WTC11 (cell line): ENCODE data around the gene CHKA. TPM values are rescaled to one million over a fixed set of nuclear protein-coding genes. Genes with fewer than 3 reads are reported as not detected.

Experiments
- ATAC-seq: fragments of 200-7000 bp; cut with Tn5 transposase; 2 replicates; pipeline ENCODE4 v1.10.0; 2021; ENCODE audit warnings: mild to moderate bottlenecking, moderate library complexity
- CTCF ChIA-PET: fragments of 300-600 bp; sonication (Branson Sonifier 250); formaldehyde crosslinking; loops from one replicate; lab custom pipeline; 2021; ENCODE audit warnings: antibody characterized with exemption; lab: Charles Lee
- POLR2A ChIA-PET: fragments of 350-600 bp; sonication (Branson Sonifier 250); formaldehyde crosslinking; loops from one replicate; lab custom pipeline; 2021; ENCODE audit warnings: antibody characterized with exemption; lab: Charles Lee
- DNase-seq: peaks from one replicate; pipeline ENCODE4 v3.0.0; 2021; ENCODE audit warnings: low spot score
- H3K27ac Mint-ChIP-seq: 2 replicates; pipeline ENCODE4 v1.8.0; 2021; ENCODE audit warnings: mixed read lengths
- H3K27me3 Mint-ChIP-seq: 2 replicates; pipeline ENCODE4 v1.8.0; 2021; ENCODE audit warnings: low read depth, mild to moderate bottlenecking, moderate library complexity, mixed read lengths
- H3K36me3 Mint-ChIP-seq: 2 replicates; pipeline ENCODE4 v1.8.0; 2021; ENCODE audit warnings: mixed read lengths
- H3K4me1 Mint-ChIP-seq: 2 replicates; pipeline ENCODE4 v1.8.0; 2022; ENCODE audit warnings: mixed read lengths
- H3K4me3 Mint-ChIP-seq: 2 replicates; pipeline ENCODE4 v1.8.0; 2021; ENCODE audit warnings: mild to moderate bottlenecking, moderate library complexity, mixed read lengths
- H3K9me3 Mint-ChIP-seq: 2 replicates; pipeline ENCODE4 v1.8.0; 2021; ENCODE audit warnings: mixed read lengths
- ATF1 ChIP-seq: sonication (generic); formaldehyde crosslinking; IDR thresholded peaks from 2 replicates; pipeline ENCODE4 v1.8.1; 2023; ENCODE audit warnings: mild to moderate bottlenecking, moderate library complexity, missing genetic modification reagents
- E2F4 ChIP-seq: sonication (generic); formaldehyde crosslinking; IDR thresholded peaks from 2 replicates; pipeline ENCODE4 v1.8.1; 2022; ENCODE audit warnings: low read depth, mild to moderate bottlenecking, moderate library complexity, missing genetic modification reagents, borderline replicate concordance
- GABPB1 ChIP-seq: sonication (generic); formaldehyde crosslinking; IDR thresholded peaks from 2 replicates; pipeline ENCODE4 v1.8.1; 2023; ENCODE audit warnings: mild to moderate bottlenecking, missing genetic modification reagents
- JAZF1 ChIP-seq: fragments of 250-450 bp; sonication (Bioruptor Pico); IDR thresholded peaks from 2 replicates; pipeline ENCODE4 v1.9.0; 2021; ENCODE audit warnings: moderate library complexity, mild to moderate bottlenecking, inconsistent platforms
- NFATC4 ChIP-seq: fragments of 250-450 bp; sonication (Bioruptor Pico); IDR thresholded peaks from 2 replicates; pipeline ENCODE4 v1.9.0; 2021; ENCODE audit warnings: mild to moderate bottlenecking
- NR1H2 ChIP-seq: sonication (generic); formaldehyde crosslinking; IDR thresholded peaks from 2 replicates; pipeline ENCODE4 v1.9.0; 2021; ENCODE audit warnings: mild to moderate bottlenecking, moderate library complexity, missing genetic modification reagents
- PREB ChIP-seq: sonication (generic); formaldehyde crosslinking; IDR thresholded peaks from 2 replicates; pipeline ENCODE4 v1.8.1; 2022; ENCODE audit warnings: mild to moderate bottlenecking, missing genetic modification reagents, moderate library complexity, borderline replicate concordance
- RELA ChIP-seq: sonication (generic); formaldehyde crosslinking; IDR thresholded peaks from 2 replicates; pipeline ENCODE4 v1.8.1; 2022; ENCODE audit warnings: missing genetic modification reagents, mild to moderate bottlenecking, borderline replicate concordance
- RORB ChIP-seq: fragments of 250-450 bp; sonication (Bioruptor Pico); IDR thresholded peaks from 2 replicates; pipeline ENCODE4 v1.9.0; 2021; ENCODE audit warnings: mild to moderate bottlenecking
- SMAD4 ChIP-seq: sonication (generic); formaldehyde crosslinking; IDR thresholded peaks from 2 replicates; pipeline ENCODE4 v1.8.0; 2022; ENCODE audit warnings: mild to moderate bottlenecking, missing genetic modification reagents
- SP1 ChIP-seq: sonication (generic); formaldehyde crosslinking; conservative IDR thresholded peaks from 2 replicates; pipeline ENCODE4 v1.8.1; 2022; ENCODE audit warnings: missing genetic modification reagents
- TEAD1 ChIP-seq: sonication (generic); formaldehyde crosslinking; IDR thresholded peaks from 2 replicates; pipeline ENCODE4 v1.8.0; 2022; ENCODE audit warnings: mild to moderate bottlenecking, missing genetic modification reagents
- TEAD4 ChIP-seq: sonication (generic); formaldehyde crosslinking; IDR thresholded peaks from 2 replicates; pipeline ENCODE4 v1.8.0; 2022; ENCODE audit warnings: mild to moderate bottlenecking, missing genetic modification reagents
- ZBTB21 ChIP-seq: sonication (generic); formaldehyde crosslinking; IDR thresholded peaks from 2 replicates; pipeline ENCODE4 v1.8.1; 2023; ENCODE audit warnings: mild to moderate bottlenecking, missing genetic modification reagents, borderline replicate concordance
- ZNF263 ChIP-seq: sonication (generic); formaldehyde crosslinking; IDR thresholded peaks from 2 replicates; pipeline ENCODE4 v1.8.1; 2022; ENCODE audit warnings: low read depth, mild to moderate bottlenecking, moderate library complexity, missing genetic modification reagents
- ZSCAN18 ChIP-seq: fragments of 250-450 bp; sonication (Bioruptor Pico); IDR thresholded peaks from 2 replicates; pipeline ENCODE4 v2.1.2; 2022; ENCODE audit warnings: mild to moderate bottlenecking, moderate library complexity
- total RNA-seq: library from RNA; stranded (reverse); gene quantifications from 3 replicates; pipeline ENCODE4 v1.2.3, GENCODE V29; 2021
- TF ChIP-seq, protein P1 (sequence below): fragments of 250-450 bp; sonication (Bioruptor Pico); IDR thresholded peaks from 2 replicates; pipeline ENCODE4 v1.9.0; 2021; ENCODE audit warnings: mild to moderate bottlenecking
- TF ChIP-seq, protein P2 (sequence below): sonication (generic); formaldehyde crosslinking; IDR thresholded peaks from 2 replicates; pipeline ENCODE4 v1.8.1; 2023; ENCODE audit warnings: mild to moderate bottlenecking, missing genetic modification reagents
- TF ChIP-seq, protein P3 (sequence below): sonication (generic); formaldehyde crosslinking; conservative IDR thresholded peaks from 2 replicates; pipeline ENCODE4 v1.8.1; 2023; ENCODE audit warnings: mild to moderate bottlenecking, low read depth, missing genetic modification reagents, moderate library complexity
- TF ChIP-seq, protein P4 (sequence below): sonication (generic); formaldehyde crosslinking; IDR thresholded peaks from 2 replicates; pipeline ENCODE4 v1.8.1; 2023; ENCODE audit warnings: mild to moderate bottlenecking, missing genetic modification reagents, moderate library complexity

The CHKA gene
- total RNA-seq, 1 experiment from 2014 or later = 76.1 TPM

DNA sequence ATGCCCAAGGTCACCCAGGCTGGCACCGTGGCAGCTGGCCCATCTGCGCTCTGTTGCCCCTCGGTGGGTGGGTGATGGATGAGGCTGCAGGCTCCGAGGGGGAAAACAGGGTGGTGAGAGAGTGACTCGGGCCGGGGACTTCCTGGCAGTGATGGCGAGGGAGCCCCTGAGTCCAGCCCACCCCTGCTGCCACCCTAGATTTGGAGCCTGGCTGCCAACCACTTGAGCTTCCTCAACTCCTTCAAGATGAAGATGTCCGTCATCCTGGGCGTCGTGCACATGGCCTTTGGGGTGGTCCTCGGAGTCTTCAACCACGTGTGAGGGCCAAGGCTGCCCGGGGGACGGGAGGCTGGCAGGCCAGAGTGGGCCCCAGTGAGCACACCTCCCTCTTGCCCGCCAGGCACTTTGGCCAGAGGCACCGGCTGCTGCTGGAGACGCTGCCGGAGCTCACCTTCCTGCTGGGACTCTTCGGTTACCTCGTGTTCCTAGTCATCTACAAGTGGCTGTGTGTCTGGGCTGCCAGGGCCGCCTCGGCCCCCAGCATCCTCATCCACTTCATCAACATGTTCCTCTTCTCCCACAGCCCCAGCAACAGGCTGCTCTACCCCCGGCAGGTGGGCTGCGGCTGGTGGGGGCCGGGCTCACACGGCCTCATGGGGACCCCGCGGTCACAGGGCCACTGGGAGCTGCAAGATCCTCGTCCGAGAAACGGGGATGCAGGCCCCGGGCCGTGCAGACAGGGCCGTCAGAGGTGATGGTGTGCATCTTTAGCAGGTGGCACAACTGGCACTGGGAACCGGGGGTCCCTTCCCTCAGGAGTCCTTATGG lies 72.3 kb downstream of the CHKA start (continued):
- TF ChIP-seq, protein P1, sequence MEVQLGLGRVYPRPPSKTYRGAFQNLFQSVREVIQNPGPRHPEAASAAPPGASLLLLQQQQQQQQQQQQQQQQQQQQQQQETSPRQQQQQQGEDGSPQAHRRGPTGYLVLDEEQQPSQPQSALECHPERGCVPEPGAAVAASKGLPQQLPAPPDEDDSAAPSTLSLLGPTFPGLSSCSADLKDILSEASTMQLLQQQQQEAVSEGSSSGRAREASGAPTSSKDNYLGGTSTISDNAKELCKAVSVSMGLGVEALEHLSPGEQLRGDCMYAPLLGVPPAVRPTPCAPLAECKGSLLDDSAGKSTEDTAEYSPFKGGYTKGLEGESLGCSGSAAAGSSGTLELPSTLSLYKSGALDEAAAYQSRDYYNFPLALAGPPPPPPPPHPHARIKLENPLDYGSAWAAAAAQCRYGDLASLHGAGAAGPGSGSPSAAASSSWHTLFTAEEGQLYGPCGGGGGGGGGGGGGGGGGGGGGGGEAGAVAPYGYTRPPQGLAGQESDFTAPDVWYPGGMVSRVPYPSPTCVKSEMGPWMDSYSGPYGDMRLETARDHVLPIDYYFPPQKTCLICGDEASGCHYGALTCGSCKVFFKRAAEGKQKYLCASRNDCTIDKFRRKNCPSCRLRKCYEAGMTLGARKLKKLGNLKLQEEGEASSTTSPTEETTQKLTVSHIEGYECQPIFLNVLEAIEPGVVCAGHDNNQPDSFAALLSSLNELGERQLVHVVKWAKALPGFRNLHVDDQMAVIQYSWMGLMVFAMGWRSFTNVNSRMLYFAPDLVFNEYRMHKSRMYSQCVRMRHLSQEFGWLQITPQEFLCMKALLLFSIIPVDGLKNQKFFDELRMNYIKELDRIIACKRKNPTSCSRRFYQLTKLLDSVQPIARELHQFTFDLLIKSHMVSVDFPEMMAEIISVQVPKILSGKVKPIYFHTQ = no peak
- no peak for TF ChIP-seq TEAD1 (CRISPR knock-in tag)
- TF ChIP-seq E2F4 = no peak
- no peak for TF ChIP-seq ZBTB21 (CRISPR knock-in tag)
- TF ChIP-seq SMAD4 (CRISPR knock-in tag) = no peak

DNA sequence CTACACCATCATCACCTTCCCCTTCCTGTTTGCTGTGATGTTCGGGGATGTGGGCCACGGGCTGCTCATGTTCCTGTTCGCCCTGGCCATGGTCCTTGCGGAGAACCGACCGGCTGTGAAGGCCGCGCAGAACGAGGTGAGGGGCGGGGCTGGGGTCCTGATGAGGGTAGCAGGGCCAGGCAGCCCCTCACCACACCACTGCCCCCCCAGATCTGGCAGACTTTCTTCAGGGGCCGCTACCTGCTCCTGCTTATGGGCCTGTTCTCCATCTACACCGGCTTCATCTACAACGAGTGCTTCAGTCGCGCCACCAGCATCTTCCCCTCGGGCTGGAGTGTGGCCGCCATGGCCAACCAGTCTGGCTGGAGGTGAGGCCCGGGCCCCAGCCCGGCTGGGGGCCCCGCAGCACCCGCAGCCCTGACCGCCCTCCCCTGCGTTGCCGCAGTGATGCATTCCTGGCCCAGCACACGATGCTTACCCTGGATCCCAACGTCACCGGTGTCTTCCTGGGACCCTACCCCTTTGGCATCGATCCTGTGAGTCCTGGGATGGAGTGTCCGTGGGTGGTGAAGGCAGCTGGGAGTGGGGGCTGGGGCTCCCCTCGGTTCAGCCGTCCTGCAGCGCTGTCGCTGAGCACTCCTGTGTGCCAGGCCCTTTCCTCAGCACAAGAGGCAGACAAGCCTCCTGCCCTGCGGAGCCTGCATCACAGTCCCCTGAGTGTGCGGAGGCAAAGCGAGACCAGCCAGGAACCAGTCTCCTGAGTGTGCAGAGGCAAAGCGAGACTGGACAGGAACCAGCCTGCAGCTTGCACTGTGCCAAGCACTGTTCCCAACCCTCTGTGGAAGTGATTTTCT lies 73.5 kb downstream of the CHKA start:
- ChIA-PET CTCF (interaction anchor here (1.1 kb wide), 1 partner anchor 11 kb away, joined by 3 read pairs; no protein-coding TSS in a partner anchor), POLR2A (no interaction called here)
- Mint-ChIP-seq H3K4me1 (peaks cover 6% of the 10 kb centered on the region), H3K9me3 (no peaks in the 10 kb centered on the region), H3K27me3 (no peaks in the 10 kb centered on the region), H3K4me3 (no peak overlapping the region), H3K27ac (no peak overlapping the region), H3K36me3 (0 out of 2 replicates have a peak, but pooled peaks cover 2% of the 10 kb centered on the region)
- no peak for DNase-seq
- ATAC-seq = no peak
- TF ChIP-seq, protein P2, sequence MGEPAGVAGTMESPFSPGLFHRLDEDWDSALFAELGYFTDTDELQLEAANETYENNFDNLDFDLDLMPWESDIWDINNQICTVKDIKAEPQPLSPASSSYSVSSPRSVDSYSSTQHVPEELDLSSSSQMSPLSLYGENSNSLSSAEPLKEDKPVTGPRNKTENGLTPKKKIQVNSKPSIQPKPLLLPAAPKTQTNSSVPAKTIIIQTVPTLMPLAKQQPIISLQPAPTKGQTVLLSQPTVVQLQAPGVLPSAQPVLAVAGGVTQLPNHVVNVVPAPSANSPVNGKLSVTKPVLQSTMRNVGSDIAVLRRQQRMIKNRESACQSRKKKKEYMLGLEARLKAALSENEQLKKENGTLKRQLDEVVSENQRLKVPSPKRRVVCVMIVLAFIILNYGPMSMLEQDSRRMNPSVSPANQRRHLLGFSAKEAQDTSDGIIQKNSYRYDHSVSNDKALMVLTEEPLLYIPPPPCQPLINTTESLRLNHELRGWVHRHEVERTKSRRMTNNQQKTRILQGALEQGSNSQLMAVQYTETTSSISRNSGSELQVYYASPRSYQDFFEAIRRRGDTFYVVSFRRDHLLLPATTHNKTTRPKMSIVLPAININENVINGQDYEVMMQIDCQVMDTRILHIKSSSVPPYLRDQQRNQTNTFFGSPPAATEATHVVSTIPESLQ = no peak
- TF ChIP-seq NR1H2 (CRISPR knock-in tag) = no peak
- TF ChIP-seq ATF1 = no peak
- TF ChIP-seq, protein P3, sequence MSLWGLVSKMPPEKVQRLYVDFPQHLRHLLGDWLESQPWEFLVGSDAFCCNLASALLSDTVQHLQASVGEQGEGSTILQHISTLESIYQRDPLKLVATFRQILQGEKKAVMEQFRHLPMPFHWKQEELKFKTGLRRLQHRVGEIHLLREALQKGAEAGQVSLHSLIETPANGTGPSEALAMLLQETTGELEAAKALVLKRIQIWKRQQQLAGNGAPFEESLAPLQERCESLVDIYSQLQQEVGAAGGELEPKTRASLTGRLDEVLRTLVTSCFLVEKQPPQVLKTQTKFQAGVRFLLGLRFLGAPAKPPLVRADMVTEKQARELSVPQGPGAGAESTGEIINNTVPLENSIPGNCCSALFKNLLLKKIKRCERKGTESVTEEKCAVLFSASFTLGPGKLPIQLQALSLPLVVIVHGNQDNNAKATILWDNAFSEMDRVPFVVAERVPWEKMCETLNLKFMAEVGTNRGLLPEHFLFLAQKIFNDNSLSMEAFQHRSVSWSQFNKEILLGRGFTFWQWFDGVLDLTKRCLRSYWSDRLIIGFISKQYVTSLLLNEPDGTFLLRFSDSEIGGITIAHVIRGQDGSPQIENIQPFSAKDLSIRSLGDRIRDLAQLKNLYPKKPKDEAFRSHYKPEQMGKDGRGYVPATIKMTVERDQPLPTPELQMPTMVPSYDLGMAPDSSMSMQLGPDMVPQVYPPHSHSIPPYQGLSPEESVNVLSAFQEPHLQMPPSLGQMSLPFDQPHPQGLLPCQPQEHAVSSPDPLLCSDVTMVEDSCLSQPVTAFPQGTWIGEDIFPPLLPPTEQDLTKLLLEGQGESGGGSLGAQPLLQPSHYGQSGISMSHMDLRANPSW (CRISPR knock-in tag) = no peak
- TF ChIP-seq, protein P4, sequence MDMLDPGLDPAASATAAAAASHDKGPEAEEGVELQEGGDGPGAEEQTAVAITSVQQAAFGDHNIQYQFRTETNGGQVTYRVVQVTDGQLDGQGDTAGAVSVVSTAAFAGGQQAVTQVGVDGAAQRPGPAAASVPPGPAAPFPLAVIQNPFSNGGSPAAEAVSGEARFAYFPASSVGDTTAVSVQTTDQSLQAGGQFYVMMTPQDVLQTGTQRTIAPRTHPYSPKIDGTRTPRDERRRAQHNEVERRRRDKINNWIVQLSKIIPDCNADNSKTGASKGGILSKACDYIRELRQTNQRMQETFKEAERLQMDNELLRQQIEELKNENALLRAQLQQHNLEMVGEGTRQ = no peak
- TF ChIP-seq NFATC4 (CRISPR knock-in tag) = no peak
- no peak for TF ChIP-seq SP1
- no peak for TF ChIP-seq TEAD4
- no peak for TF ChIP-seq ZNF263
- TF ChIP-seq ZSCAN18 (CRISPR knock-in tag) = no peak
- TF ChIP-seq PREB (CRISPR knock-in tag) = no peak
- TF ChIP-seq JAZF1 = no peak
- TF ChIP-seq GABPB1 = no peak
- TF ChIP-seq RELA = no peak
- no peak for TF ChIP-seq RORB (CRISPR knock-in tag)
